Measurements from ENCODE around the gene SPG7.
"Not testable (repeated sequence)": the region's sequence is repeated elsewhere in the genome, so short reads cannot be mapped to it uniquely, and the experiment has no call there.

The SPG7 gene

GRCh38 chr16:89557690-89558490 lies 49.7 kb downstream of the SPG7 start:
- peak overlapping the region in 1 of 21 experiments; percentile 98 for H3K27ac ChIP-seq
- H3K4me3 ChIP-seq: no peak overlapping the region

GRCh38 chr16:89560378-89561141 lies 52.4 kb downstream of the SPG7 start, which contains the start of gene RPL13:
Gene RPL13, plus strand, starts transcription at chr16:89560682. Its CDS starts 278 bp downstream, at chr16:89560960.
- peak within 1 kb of the TSS; percentile 63 to 97 (median 83) for H3K4me3 ChIP-seq
- H3K27ac ChIP-seq: peak within 1 kb of the TSS; percentile 64 to 99 (median 98)

GRCh38 chr16:89561142-89561883 lies 53.1 kb downstream of the SPG7 start:
- Histone ChIP-seq H3K27ac (peak overlapping the region; percentile 64 to 99 (median 98)), H3K4me3 (peak overlapping the region; percentile 63 to 97 (median 83))

GRCh38 chr16:89561884-89562599 lies 53.8 kb downstream of the SPG7 start:
- peak overlapping the region; percentile 63 to 97 (median 83) for H3K4me3 ChIP-seq
- peak overlapping the region in 10 of 21 experiments; percentile 91 to 99 (median 98) for H3K27ac ChIP-seq

DNA sequence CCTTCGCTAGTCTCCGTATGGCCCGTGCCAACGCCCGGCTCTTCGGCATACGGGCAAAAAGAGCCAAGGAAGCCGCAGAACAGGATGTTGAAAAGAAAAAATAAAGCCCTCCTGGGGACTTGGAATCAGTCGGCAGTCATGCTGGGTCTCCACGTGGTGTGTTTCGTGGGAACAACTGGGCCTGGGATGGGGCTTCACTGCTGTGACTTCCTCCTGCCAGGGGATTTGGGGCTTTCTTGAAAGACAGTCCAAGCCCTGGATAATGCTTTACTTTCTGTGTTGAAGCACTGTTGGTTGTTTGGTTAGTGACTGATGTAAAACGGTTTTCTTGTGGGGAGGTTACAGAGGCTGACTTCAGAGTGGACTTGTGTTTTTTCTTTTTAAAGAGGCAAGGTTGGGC lies 54.7 kb downstream of the SPG7 start:
- no peak overlapping the region for H3K27ac ChIP-seq
- no peak overlapping the region for H3K4me3 ChIP-seq

DNA sequence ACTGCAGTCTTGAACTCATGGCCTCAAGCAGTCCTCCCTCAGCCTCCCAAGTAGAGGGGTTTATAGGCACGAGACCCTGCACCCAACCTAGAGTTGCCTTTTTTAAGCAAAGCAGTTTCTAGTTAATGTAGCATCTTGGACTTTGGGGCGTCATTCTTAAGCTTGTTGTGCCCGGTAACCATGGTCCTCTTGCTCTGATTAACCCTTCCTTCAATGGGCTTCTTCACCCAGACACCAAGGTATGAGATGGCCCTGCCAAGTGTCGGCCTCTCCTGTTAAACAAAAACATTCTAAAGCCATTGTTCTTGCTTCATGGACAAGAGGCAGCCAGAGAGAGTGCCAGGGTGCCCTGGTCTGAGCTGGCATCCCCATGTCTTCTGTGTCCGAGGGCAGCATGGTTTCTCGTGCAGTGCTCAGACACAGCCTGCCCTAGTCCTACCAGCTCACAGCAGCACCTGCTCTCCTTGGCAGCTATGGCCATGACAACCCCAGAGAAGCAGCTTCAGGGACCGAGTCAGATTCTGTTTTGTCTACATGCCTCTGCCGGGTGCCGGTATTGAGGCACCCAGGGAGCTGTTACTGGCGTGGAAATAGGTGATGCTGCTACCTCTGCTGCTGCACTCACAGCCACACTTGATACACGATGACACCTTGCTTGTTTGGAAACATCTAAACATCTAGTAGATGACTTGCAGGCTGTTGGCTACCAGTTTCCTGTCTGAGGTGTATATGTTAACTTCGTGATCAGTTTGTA lies 55.6 kb downstream of the SPG7 start:
- no peak overlapping the region for H3K27ac ChIP-seq
- H3K4me3 ChIP-seq: no peak overlapping the region

DNA sequence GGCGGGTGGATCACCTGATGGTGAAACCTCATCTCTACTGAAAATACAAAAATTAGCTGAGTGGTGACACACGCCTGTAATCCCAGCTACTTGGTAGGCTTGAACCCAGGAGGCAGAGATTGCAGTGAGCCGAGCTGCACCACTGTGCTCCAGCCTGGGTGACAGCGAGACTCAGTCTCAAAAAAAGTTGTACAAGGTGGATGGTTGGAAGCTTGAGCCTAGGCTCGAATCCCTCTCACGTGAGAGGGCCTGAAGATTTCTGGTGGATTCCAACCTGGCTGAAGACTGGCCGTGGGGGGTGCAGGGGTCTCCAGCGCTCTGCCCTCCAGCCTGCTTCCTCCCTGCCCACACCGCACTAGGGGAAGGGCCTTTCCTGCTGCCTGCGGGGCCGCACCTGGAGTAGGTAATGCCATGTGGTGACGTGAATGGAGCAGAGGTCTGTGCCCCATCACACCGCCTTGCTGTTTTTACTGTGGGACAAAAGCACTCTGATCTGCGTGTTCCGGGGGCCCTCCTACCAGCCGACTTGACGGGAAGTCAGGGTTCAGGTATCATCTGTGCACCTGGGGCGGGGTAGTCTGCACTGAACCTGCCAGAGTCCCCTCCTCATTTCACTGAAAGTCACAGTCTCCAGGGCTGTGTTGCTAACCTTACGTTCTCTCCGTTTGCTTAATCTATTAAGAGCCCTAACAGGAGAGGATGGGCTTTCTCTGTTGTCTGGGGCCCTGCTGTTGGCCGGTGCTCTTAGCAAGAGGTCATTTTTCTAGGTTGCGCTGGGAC lies 56.5 kb downstream of the SPG7 start:
- Histone ChIP-seq H3K27ac (no peak overlapping the region), H3K4me3 (peak overlapping the region in 1 of 7 experiments; percentile 12)

DNA sequence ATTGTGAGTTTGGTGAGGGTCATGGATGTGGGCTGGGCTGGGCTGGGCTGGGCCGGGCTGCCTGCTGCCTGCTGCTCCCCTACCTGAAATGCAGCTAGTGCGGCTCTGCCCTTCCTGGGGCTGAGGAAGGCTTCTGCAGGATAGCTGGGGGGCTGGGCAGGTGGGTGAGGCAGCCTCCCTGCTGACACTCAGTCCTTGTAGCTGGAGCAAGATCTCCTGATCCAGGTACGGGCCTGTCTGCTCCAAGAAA lies 57.0 kb downstream of the SPG7 start:
- H3K27ac ChIP-seq: peak overlapping the region in 1 of 21 experiments; percentile 2

GRCh38 chr16:89565506-89566372 lies 57.5 kb downstream of the SPG7 start:
- H3K4me3 ChIP-seq: peak overlapping the region in 3 of 7 experiments; percentile 1 to 12 (median 6)
- peak overlapping the region in 2 of 21 experiments; percentile 2 to 7 for H3K27ac ChIP-seq

More for the DNA sequence above, 57.0 kb downstream of the SPG7 start:
- peak overlapping the region in 1 of 7 experiments; percentile 12 for H3K4me3 ChIP-seq

DNA sequence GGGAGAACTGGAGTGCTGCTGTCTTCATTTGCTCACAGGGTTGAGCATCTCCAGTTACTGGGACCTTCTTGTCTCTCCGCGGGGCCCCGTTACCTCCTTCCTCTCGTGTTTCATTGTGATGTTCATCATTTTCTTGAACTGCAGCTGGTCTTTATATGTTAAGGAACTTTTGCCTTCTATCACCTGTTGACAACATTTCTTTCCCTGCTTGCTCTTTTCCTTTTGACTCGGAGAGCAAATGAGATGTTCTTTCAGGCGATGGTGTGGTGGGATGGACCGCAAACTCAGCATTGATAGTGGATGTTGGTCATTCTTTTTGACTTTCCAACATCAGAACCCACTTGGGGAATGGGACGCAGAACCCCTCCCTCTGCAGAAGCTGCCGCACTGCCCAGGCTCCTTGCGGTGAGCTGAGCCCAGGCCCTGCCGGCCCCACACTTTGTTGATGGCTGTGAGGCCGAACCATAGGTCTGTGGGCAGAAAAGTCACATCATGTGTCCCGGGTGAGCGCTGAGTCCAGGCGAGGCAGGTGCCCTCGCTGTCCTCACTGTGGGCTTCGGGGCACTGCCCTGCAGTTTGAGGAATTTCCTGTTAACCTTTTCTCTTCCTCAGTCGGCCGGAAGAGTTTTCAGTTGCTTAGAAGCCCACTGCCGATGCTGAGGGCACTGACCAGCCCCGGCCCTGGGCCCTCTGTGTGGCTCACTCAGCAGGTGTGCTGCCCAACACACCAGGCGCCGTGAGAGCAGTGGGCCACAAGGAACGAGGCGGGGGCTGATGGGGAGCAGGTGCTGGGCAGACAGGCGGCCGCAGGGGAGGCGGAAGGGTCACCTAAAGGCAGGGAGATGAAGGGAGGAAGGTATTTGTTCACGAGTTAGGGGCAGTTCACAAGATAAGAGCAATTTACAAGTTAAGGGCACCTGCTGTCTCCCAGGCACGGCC lies 59.7 kb downstream of the SPG7 start:
- no peak overlapping the region for H3K27ac ChIP-seq
- H3K4me3 ChIP-seq: no peak overlapping the region

GRCh38 chr16:89569506-89570341 lies 61.5 kb downstream of the SPG7 start:
- Histone ChIP-seq H3K4me3 (no peak overlapping the region), H3K27ac (no peak overlapping the region)

GRCh38 chr16:89570342-89570923 lies 62.2 kb downstream of the SPG7 start:
- no peak overlapping the region for H3K27ac ChIP-seq

GRCh38 chr16:89570983-89571598 lies 62.9 kb downstream of the SPG7 start:
- not testable (repeated sequence) for H3K27ac ChIP-seq, H3K4me3 ChIP-seq

More at GRCh38 chr16:89570342-89570923, 62.2 kb downstream of the SPG7 start:
- no peak overlapping the region for H3K4me3 ChIP-seq

DNA sequence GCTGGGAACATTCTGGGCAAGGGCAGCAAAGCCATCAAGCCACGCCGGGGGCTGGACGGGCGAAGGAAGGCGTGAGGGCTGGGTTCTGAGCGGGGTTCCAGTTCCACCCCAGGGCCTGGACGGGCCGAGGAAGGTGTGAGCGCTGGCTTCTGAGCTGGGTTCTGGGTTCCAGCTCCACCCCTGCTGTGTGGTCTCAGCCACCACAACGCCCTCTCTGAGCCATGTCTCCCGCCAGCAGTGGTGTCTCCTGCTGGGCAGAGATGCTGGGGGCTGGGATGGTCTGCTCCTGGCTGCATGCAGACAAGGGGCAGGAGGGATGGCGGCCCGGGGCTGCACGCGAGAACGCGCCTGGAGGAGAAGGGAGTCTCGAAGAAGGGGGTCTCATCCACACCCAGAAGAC lies 63.4 kb downstream of the SPG7 start:
- Histone ChIP-seq H3K4me3 (no peak overlapping the region), H3K27ac (no peak overlapping the region)
